Measurements from ENCODE around the gene MYL4.

GRCh38 chr17:47192554-47192953, 16.6 kb upstream of the MYL4 start:
- TF ChIP-seq CTCF (IDR thresholded peaks at IDR 0.05), result no peak
- TF ChIP-seq REST (IDR thresholded peaks at IDR 0.05; ENCODE audit: insufficient read depth in 1 of 2, low read depth in 2 of 2, low read length in 1 of 2), result no peak
- TF ChIP-seq POLR2AphosphoS5 (IDR thresholded peaks at IDR 0.05; ENCODE audit: low read depth, low read length), result no peak
- TF ChIP-seq SIN3A (IDR thresholded peaks at IDR 0.05; ENCODE audit: borderline replicate concordance, insufficient read depth, low read depth, low read length), result no peak
- no peak for TF ChIP-seq TCF7L2 (IDR thresholded peaks at IDR 0.05; ENCODE audit: low read depth, low read length)
